Spleen (tissue), 7 donors: ENCODE measurements around the gene DHCR7.

ENCODE experiments used
- CTCF ChIP-seq, 11 experiments: fragments of 200-600 bp in 7 of 11; fragments of 450-650 bp in 4 of 11; sonication (generic) in 4 of 11; IDR thresholded peaks in 8 of 11; conservative IDR thresholded peaks in 3 of 11; 1 replicate in 7 of 11; 2 replicates in 4 of 11; pipeline versions ENCODE4 v1.4.0 to v1.8.0; 2016 to 2021; ENCODE audit warnings: antibody characterized with exemption in 11 of 11, inconsistent platforms in 4 of 11, mild to moderate bottlenecking in 1 of 11
- POLR2A ChIP-seq, 3 donors: fragments of 450-650 bp; IDR thresholded peaks; one replicate each; pipeline ENCODE4 v1.5.1; 2017; ENCODE audit warnings: antibody characterized with exemption in 3 of 3, mild to moderate bottlenecking in 1 of 3
- donor health status: DM: no; HTN: no; CAD: no; lungs with moderate emphysema.
- donor health status: DM: no; HTN: no; CAD: no.
- donor health status: DM: no; HTN: no; CAD: no.

GRCh38 chr11:71414645-71415044, 33.5 kb downstream of the DHCR7 start:
- TF ChIP-seq CTCF (IDR thresholded peaks at IDR 0.05 in 8 of 11, conservative IDR thresholded peaks at IDR 0.05 in 3 of 11): no peak
- TF ChIP-seq POLR2A (IDR thresholded peaks at IDR 0.05): no peak
